K562 (cell line): Measurements from ENCODE around the gene FXYD3. TPM values are rescaled to one million over a fixed set of nuclear protein-coding genes. Genes with fewer than 3 reads are reported as not detected.

ENCODE experiments used
- ARID4B ChIP-seq: sonication (generic); formaldehyde crosslinking; IDR thresholded peaks from 2 replicates; pipeline ENCODE4 v1.8.0; 2022; ENCODE audit warnings: mild to moderate bottlenecking, missing genetic modification reagents
- BHLHE40 ChIP-seq: IDR thresholded peaks from 2 replicates; pipeline ENCODE4 v1.6.1; 2011; ENCODE audit warnings: low read length, improper control_type of control experiment
- CTCF ChIP-seq, 3 experiments: IDR thresholded peaks in 2 of 3; conservative IDR thresholded peaks in 1 of 3; 2 replicates each; pipeline ENCODE4 v1.5.1; 2011 to 2012; ENCODE audit warnings: low read length in 3 of 3, mild to moderate bottlenecking in 3 of 3, control low read depth in 2 of 3, improper control_type of control experiment in 1 of 3, inconsistent platforms in 1 of 3, low read depth in 1 of 3, mixed read lengths in 1 of 3, moderate library complexity in 1 of 3; ENCODE audit not compliant: insufficient read depth in 2 of 3
- ETS2 ChIP-seq: IDR thresholded peaks from 2 replicates; pipeline ENCODE4 v1.6.1; 2016; ENCODE audit warnings: borderline replicate concordance, missing genetic modification characterization, mild to moderate bottlenecking, moderate library complexity, missing compliant biosample characterization; ENCODE audit not compliant: poor library complexity, severe bottlenecking
- KDM5B ChIP-seq: fragments of 200-600 bp; sonication (generic); IDR thresholded peaks from 2 replicates; pipeline ENCODE4 v1.6.1; 2012; ENCODE audit warnings: low read depth, mild to moderate bottlenecking, moderate library complexity, low read length, control low read depth, inconsistent platforms; ENCODE audit not compliant: insufficient replicate concordance
- MAZ ChIP-seq, 2 experiments: fragments of 450-650 bp in 1 of 2; sonication (generic) in 1 of 2; formaldehyde crosslinking; IDR thresholded peaks in 1 of 2; conservative IDR thresholded peaks in 1 of 2; 2 replicates each; pipeline versions ENCODE4 v1.4.0 to v1.5.0; 2020; ENCODE audit warnings: mild to moderate bottlenecking in 1 of 2, missing genetic modification reagents in 1 of 2
- SIN3A ChIP-seq, 2 experiments: fragments of 150-350 bp in 1 of 2; IDR thresholded peaks; 2 replicates each; pipeline ENCODE4 v1.6.1; 2011 to 2016; ENCODE audit warnings: borderline replicate concordance in 2 of 2, low read depth in 2 of 2, low read length in 2 of 2, mild to moderate bottlenecking in 2 of 2, moderate library complexity in 2 of 2; ENCODE audit not compliant: control insufficient read depth in 1 of 2
- SMARCC2 ChIP-seq: fragments of 450-650 bp; IDR thresholded peaks from 2 replicates; pipeline ENCODE4 v1.6.1; 2017; ENCODE audit warnings: antibody characterized with exemption, moderate library complexity, mild to moderate bottlenecking, low read depth
- ZNF134 ChIP-seq: fragments of 250-450 bp; sonication (Bioruptor Pico); conservative IDR thresholded peaks from 2 replicates; pipeline ENCODE4 v1.4.0; 2020
- ZNF174 ChIP-seq: fragments of 250-450 bp; sonication (Bioruptor Pico); IDR thresholded peaks from 2 replicates; pipeline ENCODE4 v1.4.0; 2020; ENCODE audit warnings: mild to moderate bottlenecking
- ZNF407 ChIP-seq: fragments of 450-650 bp; IDR thresholded peaks from 2 replicates; pipeline ENCODE4 v1.6.1; 2016; ENCODE audit warnings: low read depth
- polyA plus RNA-seq, 8 experiments: library from polyadenylated mRNA; depleted of rRNA in 4 of 8; stranded (reverse) in 5 of 8; unstranded in 3 of 8; fragments of >200 nt; fragmentation: Nextera tagmentation in 2 of 8; fragmentation: Illumina TruSeq in 1 of 8; extraction: Ambion mirVana in 2 of 8; extraction: Trizol in 1 of 8; gene quantifications; 2 replicates each; pipeline versions ENCODE4 v1.2.1 to v1.2.3, GENCODE V29; 2011 to 2014; ENCODE audit warnings: inconsistent platforms in 1 of 8, missing spikeins in 1 of 8
- total RNA-seq, 7 experiments: library from RNA; depleted of rRNA in 6 of 7; stranded (reverse); fragments of >200 nt in 6 of 7; fragmentation: Illumina TruSeq in 2 of 7; extraction: Trizol in 2 of 7; gene quantifications; 2 replicates each; pipeline versions ENCODE4 v1.2.1 to v1.2.3, GENCODE V29; 2011 to 2021; ENCODE audit warnings: low replicate concordance in 1 of 7

FXYD3 gene
- total and polyA plus RNA-seq, 9 of the 15 experiments (the other 6 are each of a cell fraction or from before 2014, with no cell fraction given): 0.24 TPM; not detected in 8

DNA sequence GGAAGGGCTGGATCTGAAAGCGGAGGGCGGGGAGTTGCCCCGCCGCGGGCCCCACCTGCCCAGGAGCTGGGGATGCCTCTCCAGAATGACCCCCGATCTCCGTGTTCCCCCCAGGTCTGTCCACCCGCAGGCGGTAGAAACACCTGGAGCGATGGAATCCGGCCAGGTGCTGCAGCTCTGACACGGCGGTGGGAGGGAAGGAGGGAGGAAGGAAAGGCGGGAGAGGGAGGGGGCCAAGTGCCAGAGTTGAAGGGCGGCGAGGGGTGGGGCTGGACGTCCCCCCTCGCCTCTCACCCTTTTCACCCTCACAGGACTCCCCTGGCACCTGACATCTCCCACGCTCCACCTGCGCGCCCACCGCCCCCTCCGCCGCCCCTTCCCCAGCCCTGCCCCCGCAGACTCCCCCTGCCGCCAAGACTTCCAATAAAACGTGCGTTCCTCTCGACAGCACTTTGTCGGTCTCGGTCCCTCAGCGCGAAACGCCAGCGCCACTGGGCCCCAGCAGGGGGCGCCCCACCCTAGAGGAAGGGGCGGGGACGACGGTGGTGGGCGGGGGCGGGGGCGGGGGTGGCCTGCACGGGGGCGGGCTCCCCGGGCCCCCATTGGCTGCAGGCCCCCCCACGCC is 27.1 kb downstream of the FXYD3 start (continued):
- TF ChIP-seq ZNF407: no peak
- TF ChIP-seq SMARCC2: no peak
- 0 out of 2 replicates have a peak, but pooled peaks have one; percentile 35 for TF ChIP-seq BHLHE40
- TF ChIP-seq MAZ (CRISPR knock-in tag; conservative IDR thresholded peaks at IDR 0.05 in 1 of 2, IDR thresholded peaks at IDR 0.05 in 1 of 2): peak in 1 of 2 experiments; percentile 65; a peak in 1 of 4 replicates
- no peak for TF ChIP-seq KDM5B
- peak in 1 of 2 experiments; percentile 54; a peak in 1 of 4 replicates for TF ChIP-seq SIN3A (IDR thresholded peaks at IDR 0.05; ENCODE audit: borderline replicate concordance in 2 of 2, control insufficient read depth in 1 of 2, low read depth in 2 of 2, low read length in 2 of 2)
- no peak for TF ChIP-seq ZNF134 (CRISPR knock-in tag)
- peak in 2 of 3 experiments; percentile 58 to 78; a peak in 4 of 6 replicates for TF ChIP-seq CTCF (IDR thresholded peaks at IDR 0.05 in 2 of 3, conservative IDR thresholded peaks at IDR 0.05 in 1 of 3; ENCODE audit: insufficient read depth in 2 of 3, low read depth in 1 of 3, low read length in 3 of 3)
- no peak for TF ChIP-seq ETS2 (tag)
- TF ChIP-seq ZNF174: no peak
- 0 out of 2 replicates have a peak, but pooled peaks have one; percentile 32 for TF ChIP-seq ARID4B (CRISPR knock-in tag)
